RWPE1 (cell line): Measurements from ENCODE around the gene NDUFS8.

Experiments used
- CTCF ChIA-PET: fragments of 350-600 bp; sonication (Branson Sonifier 250); formaldehyde crosslinking; extraction: SDS; loops from one replicate; lab custom pipeline; 2021; lab: Yijun Ruan, JAX
- POLR2A ChIA-PET: fragments of 400-600 bp; formaldehyde crosslinking; extraction: SDS; loops from one replicate; lab custom pipeline; 2020; ENCODE audit warnings: antibody characterized with exemption; ENCODE audit not compliant: low non-redundant PET; lab: Yijun Ruan, JAX
- DNase-seq: peaks from one replicate; pipeline ENCODE4 v3.0.0; 2012; ENCODE audit warnings: low spot score
- H3K27ac ChIP-seq: fragments of 450-650 bp; 2 replicates; pipeline ENCODE4 v1.5.1; 2017
- CTCF ChIP-seq: fragments of 450-650 bp; conservative IDR thresholded peaks from 2 replicates; pipeline ENCODE4 v1.5.1; 2017; ENCODE audit warnings: low read depth, mild to moderate bottlenecking

Gene NDUFS8

GRCh38 chr11:68041617-68042218 is 11.2 kb downstream of the NDUFS8 start:
- ChIA-PET CTCF (interaction anchor here (0.5 to 0.9 kb wide), 4 partner anchors 32 to 165 kb away, joined by 3 to 4 read pairs (median 3); no protein-coding TSS in a partner anchor), POLR2A (interaction anchor here (1.0 kb wide), 1 partner anchor 12 kb away, joined by 3 read pairs; no protein-coding TSS in a partner anchor)
- peak overlapping the region; percentile 81 for H3K27ac ChIP-seq
- no peak for TF ChIP-seq CTCF
- DNase-seq: no peak

- CTCF ChIA-PET: interaction anchor here (0.6 to 0.9 kb wide), 6 partner anchors 21 to 1095 kb away, joined by 3 to 4 read pairs (median 3); no protein-coding TSS in a partner anchor
- POLR2A ChIA-PET: interaction anchor here (1.0 kb wide), 1 partner anchor 12 kb away, joined by 3 read pairs; no protein-coding TSS in a partner anchor
- TF ChIP-seq CTCF: no peak
- peak overlapping the region; percentile 81 for H3K27ac ChIP-seq
- no peak for DNase-seq
Observed at GRCh38 chr11:68042219-68043028, 11.9 kb downstream of the NDUFS8 start.

- no peak for TF ChIP-seq CTCF
- no peak for DNase-seq
- POLR2A ChIA-PET: no interaction called here
- CTCF ChIA-PET: interaction anchor here (0.6 to 0.7 kb wide), 2 partner anchors 21 to 1094 kb away, joined by 3 read pairs; no protein-coding TSS in a partner anchor
- H3K27ac ChIP-seq: peak overlapping the region; percentile 81; the same call in 1 of the 2 replicates
Observed at GRCh38 chr11:68043029-68043348, 12.5 kb downstream of the NDUFS8 start.

- peak overlapping the region; percentile 81; the same call in 1 of the 2 replicates for H3K27ac ChIP-seq
- DNase-seq: no peak
- POLR2A ChIA-PET: no interaction called here
- TF ChIP-seq CTCF: no peak
- CTCF ChIA-PET: no interaction called here
Observed at GRCh38 chr11:68043349-68044144, 13.1 kb downstream of the NDUFS8 start.

- CTCF ChIA-PET: no interaction called here
- DNase-seq: no peak
- H3K27ac ChIP-seq: no peak overlapping the region
- POLR2A ChIA-PET: no interaction called here
- TF ChIP-seq CTCF: no peak
Observed at GRCh38 chr11:68044145-68044813, 13.8 kb downstream of the NDUFS8 start.
